HG02623 (cell line): Measurements from ENCODE around the gene AKAP13.
A peak's percentile ranks its signal among the peaks of the same experiment; 100 is the strongest.

Experiments
- ATAC-seq: cut with Tn5 transposase; IDR thresholded peaks from one replicate; pipeline ENCODE4 v1.9.1; 2021; ENCODE audit warnings: moderate library complexity; ENCODE audit not compliant: unreplicated experiment

The AKAP13 gene

GRCh38 chr15:85404918-85405866 lies 24.8 kb downstream of the AKAP13 start:
- ATAC-seq = no peak

DNA sequence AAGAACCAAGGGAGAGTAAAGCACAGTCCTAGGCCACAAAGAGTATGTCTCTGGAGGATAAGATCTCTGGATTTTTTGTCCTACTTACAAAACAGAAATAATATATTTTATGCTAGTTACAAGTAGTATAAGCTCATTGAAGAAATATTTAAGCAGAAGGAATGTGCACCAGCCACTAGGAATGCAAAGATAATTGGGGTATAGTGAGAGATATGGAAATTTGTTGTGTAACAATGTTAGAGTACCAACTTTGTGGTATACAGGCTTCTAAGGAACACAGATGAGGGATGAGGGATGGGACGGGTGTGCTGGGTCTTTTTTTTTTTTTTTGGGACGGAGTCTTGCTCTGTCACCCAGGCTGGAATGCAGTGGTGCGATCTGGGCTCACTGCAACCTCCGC lies 26.5 kb downstream of the AKAP13 start:
- no peak for ATAC-seq

GRCh38 chr15:85407421-85408269 lies 27.2 kb downstream of the AKAP13 start:
- ATAC-seq = no peak

- ATAC-seq = no peak
Observed at GRCh38 chr15:85408270-85408746, 27.9 kb downstream of the AKAP13 start.

- ATAC-seq = no peak
Observed at GRCh38 chr15:85412066-85412465, 31.7 kb downstream of the AKAP13 start.

DNA sequence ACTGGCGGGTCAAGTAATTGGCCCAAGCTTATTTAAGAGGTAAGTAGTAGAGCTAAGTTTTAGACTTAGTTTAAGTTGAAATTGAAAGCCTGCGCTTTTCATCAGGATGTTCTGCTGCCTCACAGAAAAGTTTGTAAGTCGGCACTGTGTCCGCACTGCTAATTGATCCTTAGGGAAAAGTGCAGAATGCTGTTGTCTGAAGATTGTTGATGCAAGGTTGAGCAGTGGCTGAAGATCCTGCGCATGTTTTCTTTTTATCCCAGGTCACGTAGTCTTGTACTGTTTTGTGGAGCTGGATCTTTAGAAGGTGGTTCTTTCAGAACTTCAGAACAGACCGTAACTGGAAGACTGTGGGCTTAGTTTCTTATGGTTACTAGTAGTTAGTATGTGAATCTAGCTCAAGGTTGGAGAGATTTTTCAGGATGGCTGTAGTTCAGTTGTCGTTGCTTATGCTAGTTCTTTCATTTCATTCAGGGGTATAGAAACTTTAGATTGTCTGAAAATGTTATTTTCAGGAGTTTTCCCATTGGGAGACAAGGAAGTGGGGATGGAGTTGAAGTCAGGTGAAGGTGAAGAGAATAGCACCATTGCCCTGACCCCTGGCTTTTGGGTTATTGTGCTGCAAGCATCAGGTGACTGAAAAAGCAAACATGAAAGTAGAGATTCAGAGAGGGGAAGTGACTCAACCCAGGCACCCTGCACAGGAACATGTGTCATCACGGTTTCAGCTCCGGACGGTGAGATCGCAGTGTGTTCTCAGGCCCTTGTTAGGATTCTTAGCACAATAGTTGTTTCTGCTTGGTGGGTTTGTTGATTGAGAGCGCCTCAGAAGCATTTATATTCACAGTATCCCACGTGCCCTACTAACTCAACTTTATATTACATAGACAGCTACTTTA lies 32.8 kb downstream of the AKAP13 start:
- ATAC-seq = peak; percentile 97

DNA sequence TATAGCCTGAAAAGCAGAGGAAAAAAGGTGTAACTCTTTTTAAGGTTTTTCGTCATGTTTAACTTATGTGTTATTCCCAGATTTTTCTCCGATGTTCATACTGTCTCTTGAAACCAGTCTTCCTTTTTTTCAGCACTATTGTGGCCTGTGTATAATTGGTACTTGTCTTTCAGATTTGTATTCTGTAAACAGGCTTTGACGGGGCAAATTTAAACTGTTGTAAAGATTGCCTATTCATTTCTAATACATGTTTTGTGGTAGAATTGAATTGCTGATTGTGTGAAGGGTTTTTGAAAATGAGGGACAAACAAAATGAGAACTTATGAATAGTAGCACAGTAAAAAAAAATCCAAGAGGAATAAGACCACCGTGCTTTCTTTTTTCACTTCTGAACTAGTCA lies 33.6 kb downstream of the AKAP13 start:
- ATAC-seq = no peak

DNA sequence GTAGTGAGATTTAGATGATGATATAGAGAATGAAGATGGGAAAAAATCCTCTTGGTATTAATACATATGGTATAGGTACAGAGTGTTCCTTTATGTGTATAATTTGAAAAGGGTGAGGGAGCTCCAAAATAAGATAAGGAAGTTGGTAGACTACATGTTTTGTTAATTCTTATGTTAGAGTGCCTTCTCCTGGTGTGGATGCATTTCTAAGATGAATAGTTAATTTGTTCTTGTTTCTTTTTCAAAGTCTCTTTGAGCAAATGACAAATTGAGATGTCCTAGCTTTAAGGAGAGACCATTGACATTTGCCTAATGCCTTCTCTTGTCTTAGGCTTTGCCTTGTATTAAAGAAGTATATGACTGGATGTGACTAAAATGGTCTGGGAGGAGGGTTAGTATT lies 34.1 kb downstream of the AKAP13 start:
- ATAC-seq = no peak

GRCh38 chr15:85414991-85415390 lies 34.6 kb downstream of the AKAP13 start:
- no peak for ATAC-seq

DNA sequence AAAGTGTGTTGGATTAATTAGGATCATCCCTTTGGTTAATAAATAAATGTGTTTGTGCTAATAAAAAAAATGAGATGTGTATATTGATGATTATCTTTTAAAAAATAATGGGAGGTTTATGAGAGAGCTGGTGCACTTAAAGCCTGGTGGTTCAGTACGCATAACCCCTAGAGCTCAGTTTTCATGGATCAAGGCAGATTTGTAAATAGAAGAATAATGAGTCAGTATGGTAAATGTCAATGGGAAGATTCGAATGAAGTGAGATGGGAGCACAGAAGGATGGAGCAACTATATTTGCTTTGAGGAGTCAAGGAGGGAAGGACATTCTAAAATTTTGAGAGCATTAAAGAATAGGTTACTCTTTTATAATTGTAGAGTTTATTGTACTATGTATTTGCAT lies 35.4 kb downstream of the AKAP13 start:
- no peak for ATAC-seq

- ATAC-seq = no peak
Observed at GRCh38 chr15:85417276-85417675, 36.9 kb downstream of the AKAP13 start.

GRCh38 chr15:85419161-85419560 lies 38.8 kb downstream of the AKAP13 start:
- ATAC-seq = no peak

DNA sequence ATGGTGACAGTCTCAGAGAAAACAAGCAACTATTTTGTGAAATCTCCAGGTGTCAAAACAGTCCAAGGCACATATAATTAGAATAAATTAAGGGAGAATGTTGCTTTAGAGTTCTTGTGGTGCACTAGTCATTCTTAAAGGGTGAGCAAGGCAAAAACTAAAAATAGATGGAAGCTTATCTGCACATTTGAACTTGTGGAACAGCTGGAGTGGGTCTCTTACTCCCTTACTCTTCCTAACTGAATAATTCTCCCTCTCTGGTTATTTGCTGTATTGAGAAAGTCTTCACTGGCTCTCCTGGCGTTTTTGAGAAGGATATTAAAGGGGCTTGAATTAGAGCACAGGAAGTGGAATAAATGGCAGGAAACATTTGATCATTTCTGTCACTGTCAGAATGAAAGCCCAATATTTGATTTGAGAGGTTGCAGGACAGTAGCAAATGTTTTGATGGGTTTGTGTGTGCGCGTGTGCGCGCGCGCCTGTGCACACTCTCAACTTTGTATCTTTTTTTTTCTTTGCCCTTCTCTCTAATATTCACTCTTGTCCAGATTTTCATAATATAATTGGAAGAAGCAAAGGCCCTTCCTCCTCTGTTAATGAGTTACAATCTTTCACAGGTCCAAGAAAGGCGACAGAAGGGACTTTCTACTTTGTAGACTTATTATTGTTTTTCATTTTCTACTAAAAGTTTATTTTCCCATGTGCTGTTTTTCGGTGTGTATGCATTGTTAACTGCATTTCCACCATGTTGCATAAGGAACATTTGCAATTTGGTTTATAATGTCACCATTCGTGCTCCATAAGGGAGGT lies 40.9 kb downstream of the AKAP13 start:
- no peak for ATAC-seq

GRCh38 chr15:85422607-85423006 lies 42.2 kb downstream of the AKAP13 start:
- ATAC-seq = no peak

DNA sequence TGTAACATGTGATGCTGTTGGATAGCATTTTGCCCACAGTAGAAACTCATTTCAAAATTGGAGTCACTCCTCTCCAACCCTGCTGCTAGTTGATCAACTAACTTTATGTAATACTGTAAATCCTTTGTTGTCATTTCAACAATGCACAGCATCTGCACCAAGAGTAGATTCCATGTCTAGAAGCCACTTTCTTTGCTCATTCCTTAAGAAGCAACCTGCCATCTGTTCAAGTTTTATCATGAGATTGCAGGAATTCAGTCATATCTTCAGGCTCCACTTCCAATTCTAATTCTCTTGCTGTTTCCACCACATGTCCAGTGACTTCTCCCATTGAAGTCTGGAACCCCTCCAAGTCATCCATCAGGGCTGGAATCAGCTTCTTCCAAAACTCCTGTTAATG lies 42.9 kb downstream of the AKAP13 start:
- ATAC-seq = no peak

DNA sequence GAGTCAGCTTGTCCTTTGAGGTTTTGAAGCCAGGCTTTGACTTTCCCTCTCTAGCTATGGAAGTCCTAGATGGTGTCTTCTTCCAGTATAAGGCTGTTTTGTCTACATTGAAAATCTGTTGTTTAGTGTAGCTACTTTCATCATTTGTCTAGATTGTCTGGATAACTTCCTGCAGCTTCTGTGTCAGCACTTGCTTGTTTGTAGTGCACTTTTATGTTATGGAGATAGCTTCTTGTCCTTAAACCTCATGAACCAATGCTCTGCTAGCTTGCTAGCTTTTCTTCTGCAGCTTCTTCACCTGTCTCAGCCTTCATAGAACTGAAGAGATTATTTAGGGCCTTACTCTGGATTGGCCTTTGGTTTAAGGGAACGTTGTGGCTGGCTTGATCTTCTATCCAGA lies 43.8 kb downstream of the AKAP13 start:
- no peak for ATAC-seq

DNA sequence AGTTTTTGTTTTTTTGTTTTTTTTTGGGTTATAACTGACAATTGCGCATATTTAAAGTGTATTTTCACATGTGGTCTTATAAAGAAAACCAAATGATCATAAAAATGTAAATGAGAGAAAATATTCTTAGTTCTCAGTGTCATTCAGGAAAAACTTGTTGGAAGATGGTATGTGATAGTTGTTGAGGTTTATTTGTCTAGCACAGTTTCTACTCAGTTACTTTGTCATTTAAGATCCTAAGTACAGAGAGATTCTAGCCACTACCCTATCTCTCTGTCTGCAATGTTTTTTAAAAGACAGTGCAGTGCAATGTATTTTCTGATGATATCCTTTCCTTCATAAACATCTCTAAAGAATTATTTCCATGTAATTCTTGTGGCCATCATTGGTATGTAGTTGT lies 46.1 kb downstream of the AKAP13 start:
- ATAC-seq = no peak

GRCh38 chr15:85427286-85428028 lies 47.1 kb downstream of the AKAP13 start:
- ATAC-seq = no peak

GRCh38 chr15:85429522-85429921 lies 49.1 kb downstream of the AKAP13 start:
- ATAC-seq = no peak
